ENCODE results near the gene RAPGEF2. TPM values are rescaled to one million over a fixed set of nuclear protein-coding genes. Genes with fewer than 3 reads are reported as not detected.

The RAPGEF2 gene
- total RNA-seq, 1 donor from 2014 or later: 40.6 TPM

DNA sequence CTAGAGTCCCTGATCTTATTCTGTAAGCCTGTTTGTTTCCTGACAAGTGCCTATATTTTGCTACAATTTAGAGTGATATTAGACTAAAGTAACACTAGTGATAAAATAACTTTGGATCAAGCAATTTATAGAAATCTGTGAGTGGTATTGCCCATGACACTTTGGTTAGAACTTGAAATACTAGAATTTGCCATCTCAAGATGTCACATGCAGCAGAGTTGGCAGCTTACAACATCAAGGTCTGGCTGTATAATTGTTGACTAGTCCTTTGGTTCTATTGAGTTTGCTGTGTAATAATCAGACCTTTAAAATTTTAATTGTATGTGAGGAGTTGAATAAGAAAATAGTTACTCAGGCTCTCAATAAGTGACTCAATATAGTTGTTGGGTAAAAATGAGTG is 167.1 kb downstream of the RAPGEF2 start:
- Mint-ChIP-seq H3K36me3 (peaks cover 7% of the 10 kb centered on the region), H3K27me3 (no peaks in the 10 kb centered on the region), H3K4me1 (ENCODE audit: unreplicated experiment) (peaks cover 26% of the 10 kb centered on the region), H3K27ac (no peak overlapping the region), H3K9me3 (no peaks in the 10 kb centered on the region), H3K4me3 (no peak overlapping the region)
- DNase-seq (ENCODE audit: extremely low spot score, unreplicated experiment): no peak
- TF ChIP-seq, protein P1, sequence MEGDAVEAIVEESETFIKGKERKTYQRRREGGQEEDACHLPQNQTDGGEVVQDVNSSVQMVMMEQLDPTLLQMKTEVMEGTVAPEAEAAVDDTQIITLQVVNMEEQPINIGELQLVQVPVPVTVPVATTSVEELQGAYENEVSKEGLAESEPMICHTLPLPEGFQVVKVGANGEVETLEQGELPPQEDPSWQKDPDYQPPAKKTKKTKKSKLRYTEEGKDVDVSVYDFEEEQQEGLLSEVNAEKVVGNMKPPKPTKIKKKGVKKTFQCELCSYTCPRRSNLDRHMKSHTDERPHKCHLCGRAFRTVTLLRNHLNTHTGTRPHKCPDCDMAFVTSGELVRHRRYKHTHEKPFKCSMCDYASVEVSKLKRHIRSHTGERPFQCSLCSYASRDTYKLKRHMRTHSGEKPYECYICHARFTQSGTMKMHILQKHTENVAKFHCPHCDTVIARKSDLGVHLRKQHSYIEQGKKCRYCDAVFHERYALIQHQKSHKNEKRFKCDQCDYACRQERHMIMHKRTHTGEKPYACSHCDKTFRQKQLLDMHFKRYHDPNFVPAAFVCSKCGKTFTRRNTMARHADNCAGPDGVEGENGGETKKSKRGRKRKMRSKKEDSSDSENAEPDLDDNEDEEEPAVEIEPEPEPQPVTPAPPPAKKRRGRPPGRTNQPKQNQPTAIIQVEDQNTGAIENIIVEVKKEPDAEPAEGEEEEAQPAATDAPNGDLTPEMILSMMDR (conservative IDR thresholded peaks at IDR 0.05): no peak

DNA sequence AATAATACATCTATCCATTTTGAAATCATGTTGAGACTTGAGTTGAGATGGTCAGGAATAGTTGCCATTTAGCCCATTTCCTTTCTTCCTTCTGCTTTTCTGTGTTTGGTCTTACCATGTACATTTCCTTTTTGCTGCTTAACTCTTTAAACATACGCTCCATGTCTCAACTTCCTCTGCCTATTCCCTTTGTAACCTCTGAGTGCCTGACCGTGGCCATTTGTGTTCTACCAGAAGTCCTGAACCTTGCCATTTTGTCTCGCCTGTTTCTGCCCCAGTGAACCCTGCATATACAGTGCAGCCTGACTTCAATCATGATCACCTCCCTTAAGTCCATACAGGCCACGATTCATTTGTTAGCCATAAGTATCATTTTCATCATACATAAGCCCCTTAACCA is 169.0 kb downstream of the RAPGEF2 start:
- TF ChIP-seq, protein P1 (conservative IDR thresholded peaks at IDR 0.05): no peak
- Mint-ChIP-seq H3K4me1 (ENCODE audit: unreplicated experiment) (peaks cover 18% of the 10 kb centered on the region), H3K9me3 (no peaks in the 10 kb centered on the region), H3K27me3 (no peaks in the 10 kb centered on the region), H3K4me3 (no peak overlapping the region), H3K27ac (no peak overlapping the region), H3K36me3 (peaks cover 7% of the 10 kb centered on the region)
- DNase-seq (ENCODE audit: extremely low spot score, unreplicated experiment): no peak

DNA sequence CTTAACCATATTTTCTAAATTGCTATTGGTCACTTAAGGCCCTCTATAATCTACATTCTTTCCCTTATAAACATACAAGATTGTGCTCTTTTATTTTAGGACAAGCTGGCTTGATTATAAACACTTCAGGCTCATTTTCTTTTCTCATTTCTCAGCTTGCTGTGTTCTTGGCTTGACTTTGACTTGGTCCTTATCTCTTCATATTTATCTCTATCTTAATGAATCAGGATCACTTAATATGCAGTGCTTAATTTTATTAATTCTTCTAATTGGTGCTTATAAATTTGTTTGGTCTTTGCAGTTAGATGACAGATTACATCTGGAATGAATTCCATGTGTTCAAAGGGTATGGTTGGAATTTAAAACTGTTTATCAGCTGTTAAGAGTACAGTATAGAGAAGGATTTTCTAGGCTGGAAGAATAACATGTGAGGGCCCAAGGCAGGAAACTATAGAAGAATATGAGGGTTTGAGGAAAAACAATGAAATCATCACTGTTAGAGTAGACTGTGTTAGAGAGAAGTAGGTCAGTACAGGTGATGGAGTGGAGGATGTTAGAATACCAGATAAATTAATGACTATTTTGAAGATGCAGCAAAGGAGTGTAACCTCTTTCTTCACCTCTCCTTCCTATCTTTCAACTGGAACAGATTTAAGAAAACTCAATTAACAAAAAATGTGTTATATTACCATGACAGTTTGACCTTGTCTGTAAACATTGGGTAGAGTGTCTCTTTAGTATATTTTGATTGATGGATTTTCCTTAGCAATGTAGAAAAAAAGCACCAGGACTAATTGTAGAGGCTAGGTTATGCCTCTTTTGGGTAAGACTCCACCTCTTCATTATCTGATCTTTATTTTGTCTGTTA is 169.6 kb downstream of the RAPGEF2 start:
- peak overlapping the region; percentile 36 for H3K27ac Mint-ChIP-seq
- peaks cover 7% of the 10 kb centered on the region for H3K36me3 Mint-ChIP-seq
- no peaks in the 10 kb centered on the region for H3K9me3 Mint-ChIP-seq
- peaks cover 18% of the 10 kb centered on the region for H3K4me1 Mint-ChIP-seq (ENCODE audit: unreplicated experiment)
- no peak for DNase-seq (ENCODE audit: extremely low spot score, unreplicated experiment)
- TF ChIP-seq, protein P1 (conservative IDR thresholded peaks at IDR 0.05): no peak
- no peaks in the 10 kb centered on the region for H3K27me3 Mint-ChIP-seq
- peak overlapping the region; percentile 19 for H3K4me3 Mint-ChIP-seq

DNA sequence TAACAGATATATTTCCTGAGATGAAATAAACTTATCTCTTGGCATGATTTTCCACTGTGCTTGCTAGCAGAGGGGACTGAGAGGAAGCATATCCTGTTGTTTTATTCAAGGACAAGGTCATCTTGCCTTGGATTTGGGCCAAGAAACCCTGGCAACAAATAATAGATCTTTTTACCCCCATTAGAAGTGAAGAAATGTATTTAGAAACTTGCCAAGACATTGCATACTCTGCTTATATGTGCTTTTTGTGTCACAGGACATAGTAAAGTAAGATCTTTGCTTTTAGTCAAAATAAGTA is 170.2 kb downstream of the RAPGEF2 start:
- Mint-ChIP-seq H3K27me3 (no peaks in the 10 kb centered on the region), H3K36me3 (peaks cover 7% of the 10 kb centered on the region)

DNA sequence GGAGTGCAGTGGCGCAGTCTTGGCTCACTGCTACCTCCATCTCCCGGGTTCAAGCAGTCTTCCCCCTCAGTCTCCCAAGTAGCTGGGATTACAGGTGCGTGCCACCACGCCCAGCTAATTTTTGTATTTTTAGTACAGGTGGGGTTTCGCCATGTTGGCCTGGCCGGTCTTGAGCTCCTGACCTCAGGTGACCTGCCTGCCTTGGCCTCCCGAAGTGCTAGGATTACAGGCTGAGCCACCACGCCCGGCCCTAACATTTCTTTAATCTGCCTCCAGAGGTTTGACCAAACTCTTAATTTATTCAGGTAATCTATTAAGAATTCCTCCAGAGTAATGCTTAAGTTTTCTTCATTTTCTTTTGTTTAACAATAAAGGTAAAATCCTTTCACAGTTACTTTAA is 171.0 kb downstream of the RAPGEF2 start:
- TF ChIP-seq, protein P1 (conservative IDR thresholded peaks at IDR 0.05): no peak
- H3K27me3 Mint-ChIP-seq: no peaks in the 10 kb centered on the region
- DNase-seq (ENCODE audit: extremely low spot score, unreplicated experiment): no peak
- peaks cover 18% of the 10 kb centered on the region for H3K4me1 Mint-ChIP-seq (ENCODE audit: unreplicated experiment)
- H3K4me3 Mint-ChIP-seq: no peak overlapping the region
- no peaks in the 10 kb centered on the region for H3K9me3 Mint-ChIP-seq
- H3K27ac Mint-ChIP-seq: no peak overlapping the region
- H3K36me3 Mint-ChIP-seq: peaks cover 7% of the 10 kb centered on the region

More for the DNA sequence above, 170.2 kb downstream of the RAPGEF2 start:
- Mint-ChIP-seq H3K4me1 (ENCODE audit: unreplicated experiment) (peaks cover 18% of the 10 kb centered on the region), H3K9me3 (no peaks in the 10 kb centered on the region), H3K4me3 (no peak overlapping the region), H3K27ac (peak overlapping the region; percentile 36)
- DNase-seq (ENCODE audit: extremely low spot score, unreplicated experiment): no peak
- TF ChIP-seq, protein P1 (conservative IDR thresholded peaks at IDR 0.05): no peak

Data from type B pancreatic cell (in vitro differentiated cells).